ENCODE measurements around the gene ZNF598.

The ZNF598 gene

GRCh38 chr16:2002406-2003230 lies 7.0 kb downstream of the ZNF598 start:
- POLR2A ChIA-PET = interaction anchor here (1.2 to 1.4 kb wide), 3 partner anchors 19 to 45 kb away, joined by 3 to 4 read pairs (median 4); partner anchors contain the start of genes GFER, NTHL1, RPS2 and TSC2
- CTCF ChIA-PET = no interaction called here
- DNase-seq (ENCODE audit: extremely low spot score) = no peak
- TF ChIP-seq BHLHE40 (IDR thresholded peaks at IDR 0.05; ENCODE audit: borderline replicate concordance) (no peak), ZNF384 (IDR thresholded peaks at IDR 0.05) (no peak), FOXM1 (IDR thresholded peaks at IDR 0.05; ENCODE audit: borderline replicate concordance) (no peak), FOXA1 (IDR thresholded peaks at IDR 0.05) (no peak), ARNT (IDR thresholded peaks at IDR 0.05) (no peak), TARDBP (IDR thresholded peaks at IDR 0.05) (no peak), NFRKB (IDR thresholded peaks at IDR 0.05) (no peak), ELF4 (IDR thresholded peaks at IDR 0.05) (no peak), CTBP1 (IDR thresholded peaks at IDR 0.05; ENCODE audit: borderline replicate concordance) (no peak), PKNOX1 (IDR thresholded peaks at IDR 0.05) (no peak), SUZ12 (IDR thresholded peaks at IDR 0.05) (no peak), HDGF (IDR thresholded peaks at IDR 0.05; ENCODE audit: borderline replicate concordance) (no peak)

GRCh38 chr16:2001456-2002355 lies 7.9 kb downstream of the ZNF598 start:
- DNase-seq (ENCODE audit: extremely low spot score) = no peak
- TF ChIP-seq BHLHE40 (IDR thresholded peaks at IDR 0.05; ENCODE audit: borderline replicate concordance) (no peak), FOXA1 (IDR thresholded peaks at IDR 0.05) (no peak), NFRKB (IDR thresholded peaks at IDR 0.05) (no peak), LEF1 (IDR thresholded peaks at IDR 0.05; ENCODE audit: borderline replicate concordance) (no peak), TARDBP (IDR thresholded peaks at IDR 0.05) (no peak), L3MBTL2 (conservative IDR thresholded peaks at IDR 0.05) (no peak), ZNF384 (IDR thresholded peaks at IDR 0.05) (no peak), CTBP1 (IDR thresholded peaks at IDR 0.05; ENCODE audit: borderline replicate concordance) (no peak), FOXK2 (IDR thresholded peaks at IDR 0.05) (no peak), ARNT (IDR thresholded peaks at IDR 0.05) (no peak)
- ChIA-PET POLR2A (interaction anchor here (1.4 kb wide), 1 partner anchor 37 kb away, joined by 3 read pairs; the partner anchor contains the start of gene RPS2), CTCF (no interaction called here)

- ChIA-PET POLR2A (interaction anchor here (1.4 kb wide), 1 partner anchor 36 kb away, joined by 3 read pairs; the partner anchor contains the start of gene RPS2), CTCF (no interaction called here)
- no peak for DNase-seq (ENCODE audit: extremely low spot score)
- TF ChIP-seq FOXM1 (IDR thresholded peaks at IDR 0.05; ENCODE audit: borderline replicate concordance) (no peak), L3MBTL2 (conservative IDR thresholded peaks at IDR 0.05) (no peak), TARDBP (IDR thresholded peaks at IDR 0.05) (no peak), HDGF (IDR thresholded peaks at IDR 0.05; ENCODE audit: borderline replicate concordance) (no peak), FOXA1 (IDR thresholded peaks at IDR 0.05) (no peak)
Observed at GRCh38 chr16:2001035-2001434, 8.6 kb downstream of the ZNF598 start.

- ChIA-PET CTCF (no interaction called here), POLR2A (interaction anchor here (1.7 kb wide), 1 partner anchor 9 kb away, joined by 6 read pairs; no protein-coding TSS in a partner anchor)
- DNase-seq (ENCODE audit: extremely low spot score) = no peak
- TF ChIP-seq NFRKB (IDR thresholded peaks at IDR 0.05) = no peak
- no peak for TF ChIP-seq ARNT (IDR thresholded peaks at IDR 0.05)
- TF ChIP-seq LEF1 (IDR thresholded peaks at IDR 0.05; ENCODE audit: borderline replicate concordance) = no peak
- TF ChIP-seq SP1 (IDR thresholded peaks at IDR 0.05) = no peak
Observed at GRCh38 chr16:1999866-2000514, 9.6 kb downstream of the ZNF598 start.

GRCh38 chr16:1998852-1999801 lies 10.5 kb downstream of the ZNF598 start:
- POLR2A ChIA-PET = interaction anchor here (1.4 to 1.7 kb wide), 2 partner anchors 10 to 35 kb away, joined by 3 to 6 read pairs; partner anchors contain the start of gene RPS2
- CTCF ChIA-PET = no interaction called here
- TF ChIP-seq NFRKB (IDR thresholded peaks at IDR 0.05) (no peak), LEF1 (IDR thresholded peaks at IDR 0.05; ENCODE audit: borderline replicate concordance) (no peak), L3MBTL2 (conservative IDR thresholded peaks at IDR 0.05) (no peak), SUZ12 (IDR thresholded peaks at IDR 0.05) (no peak), ARNT (IDR thresholded peaks at IDR 0.05) (no peak), CTBP1 (IDR thresholded peaks at IDR 0.05; ENCODE audit: borderline replicate concordance) (no peak), TARDBP (IDR thresholded peaks at IDR 0.05) (no peak), FOXA1 (IDR thresholded peaks at IDR 0.05) (no peak), HDGF (IDR thresholded peaks at IDR 0.05; ENCODE audit: borderline replicate concordance) (no peak), ELF4 (IDR thresholded peaks at IDR 0.05) (no peak), BHLHE40 (IDR thresholded peaks at IDR 0.05; ENCODE audit: borderline replicate concordance) (no peak), PKNOX1 (IDR thresholded peaks at IDR 0.05) (no peak)
- no peak for DNase-seq (ENCODE audit: extremely low spot score)
